Activated CD8-positive, alpha-beta memory T cell treated with anti-CD3 and anti-CD28 coated beads for 4 hours (primary cell): ENCODE results near the gene TFPI2.
"Not testable (repeated sequence)": the region's sequence is repeated elsewhere in the genome, so short reads cannot be mapped to it uniquely, and the experiment has no call there.

Source experiments
- DNase-seq, 2 donors: peaks; one replicate each; pipeline ENCODE4 v3.0.0-alpha.2; 2020; ENCODE audit warnings: low read depth in 2 of 2

TFPI2 gene

DNA sequence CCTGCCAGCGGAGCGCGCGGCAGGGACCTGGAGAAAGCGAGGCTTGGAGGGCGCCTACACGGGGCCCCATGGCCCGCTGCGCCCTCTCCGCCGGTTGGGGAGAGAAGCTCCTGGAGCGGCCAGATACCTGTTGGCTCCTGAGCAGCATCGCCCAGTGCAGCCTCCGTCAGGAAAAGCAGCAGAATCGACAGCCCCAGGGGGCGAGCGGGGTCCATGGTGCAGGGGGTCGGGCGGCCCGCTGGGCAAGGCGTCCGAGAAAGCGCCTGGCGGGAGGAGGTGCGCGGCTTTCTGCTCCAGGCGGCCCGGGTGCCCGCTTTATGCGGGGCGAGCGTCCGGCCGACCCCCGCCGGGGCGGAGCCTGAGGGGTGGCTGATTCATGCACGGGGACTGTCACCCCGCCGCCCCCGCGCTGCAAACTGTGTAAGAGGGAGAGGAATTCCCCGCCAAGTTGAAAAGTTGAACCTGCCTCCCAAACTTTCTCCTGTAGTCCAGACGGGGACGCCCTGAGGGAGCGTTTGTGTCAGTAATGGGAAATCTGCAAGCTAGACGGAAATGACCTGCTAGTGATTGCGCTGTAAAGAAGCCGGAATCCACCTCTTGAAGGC lies at the start of gene TFPI2:
TFPI2 (minus strand) TSS at position 290 of the 605 bp plus-strand sequence; CDS start at position 215, 75 bp downstream.
- DNase-seq = no peak

DNA sequence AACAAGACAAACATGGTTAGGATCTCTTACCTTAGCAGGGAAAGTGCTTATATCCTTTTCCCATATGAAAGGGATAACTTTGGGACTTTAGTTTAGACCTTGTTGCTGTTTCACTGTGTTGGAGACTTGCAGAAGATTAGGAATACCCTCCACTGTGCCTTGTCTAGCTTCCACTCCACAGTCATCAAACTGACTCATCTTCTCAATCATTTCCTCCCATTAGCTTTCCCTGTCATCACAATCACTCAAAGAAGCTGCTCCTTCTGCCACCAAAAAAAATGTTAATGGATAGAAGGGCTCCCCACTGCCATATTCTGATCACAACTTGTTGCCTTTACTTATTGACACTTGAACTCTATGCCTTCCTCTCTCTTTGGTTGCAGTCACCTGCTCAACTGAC lies 47.7 kb upstream of the TFPI2 start:
- DNase-seq = no peak

DNA sequence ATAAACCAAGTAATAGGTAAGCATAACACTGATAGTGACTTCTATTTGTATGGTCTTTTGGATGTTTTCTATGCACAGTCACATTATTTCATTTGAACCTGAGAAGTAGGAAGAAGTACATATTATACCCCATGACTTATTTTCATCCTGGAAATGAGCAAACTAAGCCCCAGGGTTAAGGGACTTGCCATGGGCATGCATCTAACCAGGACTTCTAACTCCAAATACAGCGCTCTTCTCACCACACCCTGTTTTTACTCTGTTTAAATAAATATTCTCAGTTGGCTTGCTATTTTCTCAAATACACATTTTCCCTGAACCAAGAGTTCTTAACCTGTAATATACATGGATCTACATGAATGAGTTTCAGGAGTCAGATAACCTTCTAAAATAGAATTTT lies 47.3 kb upstream of the TFPI2 start:
- DNase-seq = no peak

GRCh38 chr7:93935102-93935501 lies 44.5 kb upstream of the TFPI2 start:
- DNase-seq = no peak

DNA sequence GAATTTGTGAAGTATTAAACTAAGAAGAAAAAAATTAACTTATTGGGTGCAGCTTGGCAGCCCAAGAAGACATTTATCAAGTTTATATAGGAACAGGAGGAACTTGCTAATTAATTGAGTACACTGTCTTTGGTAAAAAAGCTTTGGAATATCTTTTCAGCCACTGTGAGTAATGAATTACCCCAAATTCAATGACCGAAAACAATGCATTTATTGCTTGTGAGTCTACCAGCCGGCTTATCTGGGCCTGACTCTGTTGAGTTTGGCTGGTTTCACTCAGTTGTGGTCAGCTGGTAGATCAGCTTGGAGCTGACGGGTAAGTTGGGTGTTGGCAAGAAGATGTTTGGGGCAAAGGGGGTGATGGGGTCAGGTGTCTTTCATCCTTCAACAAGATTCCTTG lies 42.6 kb upstream of the TFPI2 start:
- DNase-seq = no peak

- DNase-seq = no peak
Measured at GRCh38 chr7:93931655-93932054, 41.1 kb upstream of the TFPI2 start.

GRCh38 chr7:93927585-93927984 lies 37.0 kb upstream of the TFPI2 start:
- no peak for DNase-seq

- no peak for DNase-seq
Measured at GRCh38 chr7:93926800-93927199, 36.2 kb upstream of the TFPI2 start.

- DNase-seq = no peak
Measured at GRCh38 chr7:93923942-93924341, 33.4 kb upstream of the TFPI2 start.

- no peak for DNase-seq
Measured at GRCh38 chr7:93923296-93923695, 32.7 kb upstream of the TFPI2 start.

DNA sequence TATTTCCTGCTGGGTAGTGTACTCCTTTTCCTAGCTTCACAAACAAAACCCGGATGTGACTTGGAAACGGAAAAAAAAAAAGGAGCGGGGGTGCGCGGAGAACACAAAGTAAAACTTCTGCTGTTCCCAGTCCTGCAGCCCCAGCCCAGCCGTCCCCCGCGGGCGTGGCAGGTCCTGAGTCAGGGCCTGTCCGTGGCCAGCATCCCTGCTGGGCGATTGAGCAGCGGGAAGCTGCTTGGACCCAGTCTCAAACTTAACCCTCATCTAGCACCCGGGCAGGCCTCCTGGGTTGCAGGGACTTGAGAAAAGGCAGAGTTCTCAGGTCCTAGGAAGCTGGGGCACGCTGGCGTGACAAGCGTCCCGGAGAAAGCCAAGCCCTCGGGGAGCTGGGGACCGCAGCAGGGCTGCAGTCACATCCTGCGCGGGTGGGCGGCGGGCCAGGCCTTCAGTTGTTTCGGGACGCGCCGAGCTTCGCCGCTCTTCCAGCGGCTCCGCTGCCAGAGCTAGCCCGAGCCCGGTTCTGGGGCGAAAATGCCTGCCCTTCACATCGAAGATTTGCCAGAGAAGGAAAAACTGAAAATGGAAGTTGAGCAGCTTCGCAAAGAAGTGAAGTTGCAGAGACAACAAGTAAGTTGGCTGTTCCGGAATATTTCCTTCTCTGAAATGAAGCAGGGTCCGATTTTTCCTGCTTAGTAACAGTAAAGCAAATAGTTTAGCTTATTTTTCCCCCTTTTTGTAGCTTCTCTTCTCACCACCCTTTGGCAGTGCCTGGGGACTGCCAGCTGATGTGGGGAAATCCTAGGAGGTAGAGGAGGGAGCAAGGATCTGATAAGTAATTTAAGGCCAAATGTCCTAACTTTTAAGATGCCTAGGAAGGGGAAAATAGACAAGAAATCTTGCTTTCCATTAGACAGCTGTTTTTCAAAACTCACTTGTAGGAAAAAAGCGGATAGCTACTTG lies 31.3 kb upstream of the TFPI2 start, which contains the start of gene GNG11:
GNG11 (plus strand) TSS at position 129 of the 960 bp plus-strand sequence; CDS start at position 532, 403 bp downstream.
- no peak for DNase-seq

- no peak for DNase-seq
Measured at GRCh38 chr7:93921186-93921585, 30.6 kb upstream of the TFPI2 start.

DNA sequence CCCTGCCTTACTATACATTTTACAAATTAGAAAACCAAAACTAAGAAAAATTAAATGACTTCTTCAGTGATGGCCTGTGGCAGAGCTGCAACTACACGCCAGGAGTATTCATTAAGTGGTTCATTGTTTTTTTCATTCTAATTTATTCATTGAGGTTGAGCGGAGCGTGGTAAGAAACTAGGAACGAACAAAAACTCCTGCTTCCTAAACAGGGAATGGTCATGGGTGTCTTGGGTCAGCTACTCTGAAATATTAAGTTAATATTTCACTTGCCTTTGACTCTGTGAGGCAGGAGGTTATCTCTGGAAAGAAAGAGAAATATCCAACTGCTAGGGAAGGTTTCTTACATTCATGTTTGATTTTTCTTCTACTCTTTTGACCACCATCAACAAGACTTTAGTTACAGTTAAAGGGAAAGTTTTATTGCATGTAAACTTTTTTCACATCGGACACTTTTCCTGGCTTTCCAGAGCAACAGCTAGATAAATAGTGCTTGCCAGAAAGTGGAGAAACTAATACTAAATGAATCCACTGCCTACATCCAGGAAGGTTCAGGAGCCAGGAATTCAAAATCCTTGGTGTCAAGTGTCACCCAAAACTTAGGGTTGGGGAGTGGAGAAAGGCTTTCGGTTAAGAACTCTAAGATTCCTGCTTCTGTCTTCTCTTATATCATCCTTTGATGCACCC lies 30.1 kb upstream of the TFPI2 start:
- DNase-seq = no peak

GRCh38 chr7:93916315-93916714 lies 25.8 kb upstream of the TFPI2 start:
- not testable (repeated sequence) for DNase-seq

DNA sequence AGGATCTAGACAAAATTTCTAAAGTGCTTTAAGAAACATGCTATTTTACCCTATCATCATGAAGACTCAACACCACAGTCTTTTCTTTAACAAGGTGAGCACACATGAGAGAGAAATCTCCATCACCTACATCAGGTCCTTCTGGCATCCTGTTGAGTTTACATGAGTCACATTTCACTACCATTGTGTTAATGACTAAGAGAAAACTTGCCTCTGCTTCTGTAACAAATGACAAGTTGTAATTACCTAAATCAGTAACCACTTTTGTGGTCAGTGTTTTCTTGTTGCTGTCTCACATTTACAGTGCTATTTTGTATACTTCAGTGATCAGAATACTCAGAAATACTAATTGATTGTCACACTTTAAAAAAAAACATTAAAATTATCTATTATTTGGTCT lies 25.3 kb upstream of the TFPI2 start:
- not testable (repeated sequence) for DNase-seq

GRCh38 chr7:93915206-93915842 lies 24.8 kb upstream of the TFPI2 start:
- DNase-seq = not testable (repeated sequence)

DNA sequence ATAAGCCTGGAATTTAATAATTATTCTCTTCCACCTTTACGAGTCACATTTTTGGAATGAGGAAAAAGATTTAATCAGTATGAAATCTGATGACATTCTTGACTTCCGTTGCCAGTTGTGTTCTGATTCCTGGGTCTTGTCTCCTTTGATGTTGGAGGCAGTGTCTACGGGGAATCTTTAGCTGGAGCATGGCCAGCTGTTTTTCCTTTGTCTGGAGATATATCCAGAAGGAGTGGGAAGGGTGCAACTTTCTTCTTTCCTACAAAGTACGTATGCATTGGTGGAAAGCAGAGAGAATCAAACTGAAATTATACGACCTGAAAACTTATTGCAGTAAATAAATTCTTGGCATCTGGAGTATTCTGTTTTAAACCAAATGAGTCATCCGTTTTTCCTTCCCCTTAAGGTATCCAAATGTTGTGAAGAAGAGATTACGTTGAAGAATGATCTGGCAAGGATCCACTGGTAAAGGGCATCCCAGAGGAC lies 24.1 kb upstream of the TFPI2 start:
- DNase-seq = no peak

- DNase-seq = no peak
Measured at GRCh38 chr7:93913197-93913596, 22.6 kb upstream of the TFPI2 start.

GRCh38 chr7:93911661-93912060 lies 21.1 kb upstream of the TFPI2 start:
- DNase-seq = not testable (repeated sequence)

DNA sequence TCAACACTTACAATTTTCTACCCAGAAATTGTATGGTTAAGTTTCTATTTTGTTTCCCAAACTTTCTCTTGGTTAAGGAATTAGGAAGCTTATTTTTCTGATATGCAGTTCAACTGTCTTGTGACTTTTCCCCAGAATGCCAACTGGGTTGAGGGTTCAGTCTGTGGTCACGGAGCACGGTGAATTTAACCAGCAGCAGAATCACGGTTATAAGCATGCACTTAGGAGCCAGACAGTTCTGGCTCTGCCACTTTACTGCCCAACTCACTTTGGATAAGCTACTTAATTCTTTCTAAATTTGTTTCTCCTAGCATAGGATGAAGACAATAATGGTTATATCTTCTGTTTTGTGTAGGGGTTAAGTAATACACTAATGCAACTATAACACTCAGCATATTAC lies 20.7 kb upstream of the TFPI2 start:
- DNase-seq = not testable (repeated sequence)
